IMR-90 (cell line): Measurements from ENCODE around the gene HNRNPAB. TPM values are rescaled to one million over a fixed set of nuclear protein-coding genes. Genes with fewer than 3 reads are reported as not detected.
A peak's percentile ranks its signal among the peaks of the same experiment; 100 is the strongest.

Source experiments
- ATAC-seq: fragments of 200-7000 bp; cut with Tn5 transposase; 2 replicates; pipeline ENCODE4 v1.9.1; 2020; ENCODE audit warnings: low read depth, mild to moderate bottlenecking, moderate library complexity
- BruUV-seq: library from RNA; stranded (reverse); fragments of 400-500 nt; replicated peaks from 2 replicates; lab custom pipeline; 2021; lab: Mats Ljungman, UMichigan
- CTCF ChIA-PET: fragments of 300-600 bp; formaldehyde crosslinking; extraction: SDS; loops from one replicate; lab custom pipeline; 2021; ENCODE audit warnings: antibody characterized with exemption; lab: Yijun Ruan, JAX
- POLR2A ChIA-PET: fragments of 300-600 bp; sonication (Branson Sonifier 250); formaldehyde crosslinking; loops from one replicate; lab custom pipeline; 2022; ENCODE audit warnings: antibody characterized with exemption; ENCODE audit not compliant: unreplicated experiment; lab: Charles Lee
- DNase-seq: peaks from one replicate; pipeline ENCODE4 v3.0.0; 2013
- H2AFZ ChIP-seq: replicated peaks from 2 replicates; pipeline ENCODE3; 2013; ENCODE audit warnings: low read length, mild to moderate bottlenecking; ENCODE audit not compliant: poor library complexity
- H2AK5ac ChIP-seq: 2 replicates; pipeline ENCODE4 v1.6.1; 2013; ENCODE audit warnings: low read depth, low read length, inconsistent platforms
- H2AK9ac ChIP-seq: replicated peaks from 2 replicates; pipeline ENCODE3; 2013; ENCODE audit warnings: mild to moderate bottlenecking, low read depth, low read length, moderate library complexity; ENCODE audit not compliant: poor library complexity
- H2BK120ac ChIP-seq: 2 replicates; pipeline ENCODE4 v1.6.1; 2013; ENCODE audit warnings: low read depth, low read length, inconsistent platforms
- H2BK15ac ChIP-seq: 3 replicates; pipeline ENCODE4 v1.6.1; 2013; ENCODE audit warnings: low read depth, low read length, inconsistent platforms
- H2BK20ac ChIP-seq: 2 replicates; pipeline ENCODE4 v1.6.1; 2013; ENCODE audit warnings: low read depth, mild to moderate bottlenecking, inconsistent platforms, low read length, moderate library complexity
- H2BK5ac ChIP-seq: 2 replicates; pipeline ENCODE4 v1.6.1; 2013; ENCODE audit warnings: mild to moderate bottlenecking, low read depth, low read length, inconsistent platforms; ENCODE audit not compliant: poor library complexity, severe bottlenecking
- H3K14ac ChIP-seq: replicated peaks from 2 replicates; pipeline ENCODE4 v1.6.1; 2013; ENCODE audit warnings: low read depth, low read length, inconsistent platforms
- H3K18ac ChIP-seq: 2 replicates; pipeline ENCODE4 v1.6.1; 2013; ENCODE audit warnings: low read depth, low read length, control low read depth
- H3K23ac ChIP-seq: 2 replicates; pipeline ENCODE4 v1.6.1; 2013; ENCODE audit warnings: low read depth, low read length, inconsistent platforms
- H3K27ac ChIP-seq: 2 replicates; pipeline ENCODE4 v1.5.1; 2013; ENCODE audit warnings: mild to moderate bottlenecking, control low read depth, low read length; ENCODE audit not compliant: insufficient read depth
- H3K27me3 ChIP-seq: 2 replicates; pipeline ENCODE4 v1.6.1; 2013; ENCODE audit warnings: low read length; ENCODE audit not compliant: control insufficient read depth, insufficient read depth
- H3K36me3 ChIP-seq: 2 replicates; pipeline ENCODE4 v1.6.1; 2013; ENCODE audit warnings: low read length, mixed read lengths; ENCODE audit not compliant: control insufficient read depth, insufficient read depth
- H3K4ac ChIP-seq: 2 replicates; pipeline ENCODE4 v1.6.1; 2013; ENCODE audit warnings: low read depth, low read length, inconsistent platforms
- H3K4me1 ChIP-seq: 2 replicates; pipeline ENCODE4 v1.6.1; 2013; ENCODE audit warnings: low read length, mixed read lengths; ENCODE audit not compliant: control insufficient read depth, insufficient read depth
- H3K4me2 ChIP-seq: 2 replicates; pipeline ENCODE4 v1.6.1; 2013; ENCODE audit warnings: low read depth, mild to moderate bottlenecking, control low read depth, low read length, moderate library complexity
- H3K4me3 ChIP-seq: 2 replicates; pipeline ENCODE4 v1.5.1; 2013; ENCODE audit warnings: low read depth, mild to moderate bottlenecking, control low read depth, low read length, moderate library complexity; ENCODE audit not compliant: insufficient read depth
- H3K56ac ChIP-seq: 2 replicates; pipeline ENCODE4 v1.6.1; 2013; ENCODE audit warnings: low read length, inconsistent platforms; ENCODE audit not compliant: insufficient read depth; ENCODE audit errors: extremely low read depth
- H3K79me1 ChIP-seq, 2 experiments: 2 replicates each; pipeline ENCODE4 v1.6.1; 2013; ENCODE audit warnings: low read length in 2 of 2, inconsistent platforms in 1 of 2, low read depth in 1 of 2
- H3K9ac ChIP-seq: 2 replicates; pipeline ENCODE4 v1.6.1; 2013; ENCODE audit warnings: low read depth, low read length, control low read depth
- H3K9me1 ChIP-seq: 2 replicates; pipeline ENCODE4 v1.6.1; 2013; ENCODE audit warnings: low read length, inconsistent platforms; ENCODE audit not compliant: insufficient read depth
- H3K9me3 ChIP-seq: 2 replicates; pipeline ENCODE4 v1.6.1; 2013; ENCODE audit warnings: low read length; ENCODE audit not compliant: control insufficient read depth, insufficient read depth
- H4K20me1 ChIP-seq: 2 replicates; pipeline ENCODE4 v1.6.1; 2013; ENCODE audit warnings: low read length, inconsistent platforms; ENCODE audit not compliant: insufficient read depth
- H4K5ac ChIP-seq: 2 replicates; pipeline ENCODE4 v1.6.1; 2013; ENCODE audit warnings: mild to moderate bottlenecking, low read depth, low read length, control low read depth
- H4K8ac ChIP-seq, 2 experiments: 2 replicates each; pipeline ENCODE4 v1.6.1; 2013; ENCODE audit warnings: low read depth in 2 of 2, low read length in 2 of 2, control low read depth in 1 of 2, inconsistent platforms in 1 of 2
- H4K91ac ChIP-seq: 2 replicates; pipeline ENCODE4 v1.6.1; 2013; ENCODE audit warnings: low read depth, low read length, inconsistent platforms; ENCODE audit not compliant: insufficient read depth
- BHLHE40 ChIP-seq: fragments of 150-350 bp; IDR thresholded peaks from 2 replicates; pipeline ENCODE4 v1.6.1; 2016; ENCODE audit warnings: mild to moderate bottlenecking, low read depth, low read length
- CEBPB ChIP-seq: IDR thresholded peaks from 2 replicates; pipeline ENCODE4 v1.6.1; 2012; ENCODE audit warnings: low read depth, low read length, improper control_type of control experiment
- MAFK ChIP-seq: IDR thresholded peaks from 2 replicates; pipeline ENCODE4 v1.6.1; 2012; ENCODE audit warnings: low read depth, low read length, improper control_type of control experiment
- MXI1 ChIP-seq: IDR thresholded peaks from 2 replicates; pipeline ENCODE4 v1.6.1; 2012; ENCODE audit warnings: low read depth, mild to moderate bottlenecking, low read length, moderate library complexity, borderline replicate concordance
- POLR2A ChIP-seq: IDR thresholded peaks from 2 replicates; pipeline ENCODE4 v1.6.1; 2012; ENCODE audit warnings: mild to moderate bottlenecking, low read depth, low read length
- RAD21 ChIP-seq: IDR thresholded peaks from 2 replicates; pipeline ENCODE4 v1.6.1; 2012; ENCODE audit warnings: low read length, improper control_type of control experiment
- RCOR1 ChIP-seq: IDR thresholded peaks from 2 replicates; pipeline ENCODE4 v1.6.1; 2012; ENCODE audit warnings: mild to moderate bottlenecking, low read length, improper control_type of control experiment; ENCODE audit not compliant: insufficient replicate concordance
- WGBS, 2 experiments: methylation state at CpG; one replicate each; pipeline versions ENCODE4 v1.1.5 to v1.1.7; 2013; ENCODE audit warnings: missing lambda C conversion rate in 2 of 2; ENCODE audit not compliant: insufficient read length in 1 of 2; ENCODE audit errors: extremely low coverage in 2 of 2; 5-methylcytosine and 5-hydroxymethylcytosine counted together
- dilution Hi-C: fragments of 300-500 bp; cut with HindIII; formaldehyde crosslinking; loops from one replicate; pipeline ENCODE4 v1.14.3; 2018; ENCODE audit warnings: low sequenced_read_pairs; ENCODE audit not compliant: unreplicated experiment
- in situ Hi-C: fragments of 300-500 bp; cut with MboI; formaldehyde crosslinking; loops from 3 replicates; pipeline ENCODE4 v1.14.3; 2019; ENCODE audit warnings: low sequenced_read_pairs, inconsistent platforms, mixed read lengths
- intact Hi-C: fragments of 100-400 bp; cut with micrococcal nuclease; formaldehyde crosslinking; loops from 2 replicates; pipeline ENCODE4 v1.10.0; 2022
- polyA plus RNA-seq, 3 experiments: library from polyadenylated mRNA; depleted of rRNA; stranded (reverse); fragments of >200 nt; gene quantifications; 2 replicates each; pipeline ENCODE4 v1.2.3, GENCODE V29; 2012; ENCODE audit warnings: low replicate concordance in 1 of 3
- total RNA-seq: library from RNA; depleted of rRNA; stranded (reverse); fragments of >200 nt; gene quantifications from 2 replicates; pipeline ENCODE4 v1.2.3, GENCODE V29; 2012
- TF ChIP-seq, protein P1 (sequence below): conservative IDR thresholded peaks from 2 replicates; pipeline ENCODE4 v1.5.1; 2012; ENCODE audit warnings: mild to moderate bottlenecking, low read depth, low read length, improper control_type of control experiment

The HNRNPAB gene
- total and polyA plus RNA-seq, 2 of the 4 experiments (the other 2 are of a cell fraction) = 32.1 to 128 TPM

DNA sequence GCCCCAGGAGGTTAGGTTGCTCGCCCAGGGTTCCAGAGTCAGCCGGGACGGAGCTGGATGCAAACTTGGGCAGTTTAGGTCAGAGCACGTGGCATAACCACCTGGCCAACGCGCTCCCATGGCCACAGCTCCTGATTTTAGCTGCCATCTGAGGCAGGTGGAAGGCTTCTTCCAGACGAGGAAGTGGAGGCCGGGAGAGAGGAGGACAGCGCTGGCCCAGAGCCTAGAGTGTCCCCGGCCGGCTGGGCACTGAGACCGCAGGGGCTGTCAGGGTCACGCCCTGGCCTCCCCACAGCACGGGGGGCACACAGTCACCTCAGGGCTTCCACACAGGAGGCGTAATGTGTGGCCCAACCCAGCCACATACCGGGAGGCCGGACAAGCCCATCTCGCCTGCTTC is 44.4 kb downstream of the HNRNPAB start:
- Histone ChIP-seq H2BK120ac (no peak overlapping the region), H2BK20ac (no peak overlapping the region), H2BK5ac (no peak overlapping the region), H3K4ac (no peak overlapping the region), H3K9me3 (no peaks in the 10 kb centered on the region), H4K91ac (no peak overlapping the region), H4K20me1 (no peaks in the 10 kb centered on the region), H3K27ac (no peak overlapping the region), H3K79me1 (no peaks in the 10 kb centered on the region), H3K23ac (no peak overlapping the region), H3K4me3 (no peak overlapping the region), H3K4me2 (no peak overlapping the region), H2AK5ac (no peak overlapping the region), H2AK9ac (no peak overlapping the region), H3K9ac (no peak overlapping the region), H3K18ac (no peak overlapping the region), H2BK15ac (no peak overlapping the region), H3K27me3 (peaks cover 3% of the 10 kb centered on the region; the same call in 1 of the 2 replicates), H3K4me1 (peaks cover 2% of the 10 kb centered on the region; the same call in 1 of the 2 replicates), H2AFZ (peak overlapping the region; percentile 10), H3K14ac (no peak overlapping the region), H4K5ac (no peak overlapping the region), H3K36me3 (no peaks in the 10 kb centered on the region), H4K8ac (no peak overlapping the region), H3K9me1 (no peaks in the 10 kb centered on the region), H3K56ac (no peak overlapping the region)
- BruUV-seq = no TSS peak
- DNase-seq (no peak), ATAC-seq (no peak)
- in situ Hi-C loops (no loop called here), dilution Hi-C loops (no loop called here), intact Hi-C loops (no loop called here)
- WGBS, 2 experiments = 81% methylated on average over 8 of the region's 18 CpGs; no CpG with 5 or more reads in 1 of the 2 experiments
- TF ChIP-seq RCOR1 (no peak), CEBPB (no peak), MAFK (no peak), RAD21 (no peak), BHLHE40 (no peak), POLR2A (no peak), MXI1 (no peak)
- TF ChIP-seq, protein P1, sequence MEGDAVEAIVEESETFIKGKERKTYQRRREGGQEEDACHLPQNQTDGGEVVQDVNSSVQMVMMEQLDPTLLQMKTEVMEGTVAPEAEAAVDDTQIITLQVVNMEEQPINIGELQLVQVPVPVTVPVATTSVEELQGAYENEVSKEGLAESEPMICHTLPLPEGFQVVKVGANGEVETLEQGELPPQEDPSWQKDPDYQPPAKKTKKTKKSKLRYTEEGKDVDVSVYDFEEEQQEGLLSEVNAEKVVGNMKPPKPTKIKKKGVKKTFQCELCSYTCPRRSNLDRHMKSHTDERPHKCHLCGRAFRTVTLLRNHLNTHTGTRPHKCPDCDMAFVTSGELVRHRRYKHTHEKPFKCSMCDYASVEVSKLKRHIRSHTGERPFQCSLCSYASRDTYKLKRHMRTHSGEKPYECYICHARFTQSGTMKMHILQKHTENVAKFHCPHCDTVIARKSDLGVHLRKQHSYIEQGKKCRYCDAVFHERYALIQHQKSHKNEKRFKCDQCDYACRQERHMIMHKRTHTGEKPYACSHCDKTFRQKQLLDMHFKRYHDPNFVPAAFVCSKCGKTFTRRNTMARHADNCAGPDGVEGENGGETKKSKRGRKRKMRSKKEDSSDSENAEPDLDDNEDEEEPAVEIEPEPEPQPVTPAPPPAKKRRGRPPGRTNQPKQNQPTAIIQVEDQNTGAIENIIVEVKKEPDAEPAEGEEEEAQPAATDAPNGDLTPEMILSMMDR = no peak
- ChIA-PET CTCF (no interaction called here), POLR2A (no interaction called here)
